Left lung (tissue), 10 donors: ENCODE measurements around the gene SPATA4. TPM values are rescaled to one million over a fixed set of nuclear protein-coding genes. Genes with fewer than 3 reads are reported as not detected.

Source experiments
- ATAC-seq: fragments of 200-7000 bp; cut with Tn5 transposase; one replicate; pipeline ENCODE4 v1.9.1; 2020; ENCODE audit warnings: moderate library complexity
- DNase-seq, 4 donors: peaks; one replicate each; pipeline ENCODE4 v3.0.0-alpha.2; 2013 to 2020
- H3K27ac ChIP-seq, 2 donors: fragments of 200-600 bp; sonication (generic) in 1 of 2; one replicate each; pipeline versions ENCODE4 v1.5.0 to v1.8.0; 2020 to 2021
- H3K27me3 ChIP-seq, 2 donors: fragments of 200-600 bp; sonication (generic) in 1 of 2; one replicate each; pipeline versions ENCODE4 v1.5.0 to v1.8.0; 2020 to 2021
- H3K36me3 ChIP-seq, 2 donors: fragments of 200-600 bp; sonication (generic) in 1 of 2; one replicate each; pipeline versions ENCODE4 v1.5.0 to v1.8.0; 2020 to 2021
- H3K4me1 ChIP-seq, 2 donors: fragments of 200-600 bp; one replicate each; pipeline ENCODE4 v1.8.0; 2021
- H3K4me3 ChIP-seq, 2 donors: fragments of 200-600 bp; sonication (generic) in 1 of 2; one replicate each; pipeline versions ENCODE4 v1.5.0 to v1.8.0; 2020 to 2021; ENCODE audit warnings: mild to moderate bottlenecking in 1 of 2
- H3K9me3 ChIP-seq, 2 donors: fragments of 200-600 bp; sonication (generic) in 1 of 2; one replicate each; pipeline versions ENCODE4 v1.5.0 to v1.8.0; 2020 to 2021
- intact Hi-C, 2 donors: fragments of 100-400 bp; cut with DNase I; formaldehyde crosslinking; loops; one replicate each; pipeline versions ENCODE4 v1.11.2 to v1.14.2; 2022
- polyA plus RNA-seq, 6 donors: library from polyadenylated mRNA; unstranded; fragments of 120-200 nt; gene quantifications; one replicate each; pipeline ENCODE4 v1.2.1, GENCODE V29; 2013; ENCODE audit not compliant: insufficient read length in 6 of 6
- total RNA-seq, 2 donors: library from RNA; stranded (reverse); fragmentation: NEBNext Ultra II Directional; extraction: Animal tissue kit (Norgen Biotek cat#: 25700); gene quantifications; one replicate each; pipeline ENCODE4 v1.2.1, GENCODE V29; 2021
- TF ChIP-seq, protein P1 (sequence below), 2 donors: fragments of 200-600 bp; sonication (generic) in 1 of 2; IDR thresholded peaks; one replicate each; pipeline versions ENCODE4 v1.5.0 to v1.8.0; 2021; ENCODE audit warnings: antibody characterized with exemption in 2 of 2
- donor health status: DM: no; HTN: yes; CAD: no.
- donor health status: DM: no; HTN: no; CAD: no.

SPATA4 gene
- total and polyA plus RNA-seq, 8 donors = 0.20 to 1.9 (median 0.92) TPM

DNA sequence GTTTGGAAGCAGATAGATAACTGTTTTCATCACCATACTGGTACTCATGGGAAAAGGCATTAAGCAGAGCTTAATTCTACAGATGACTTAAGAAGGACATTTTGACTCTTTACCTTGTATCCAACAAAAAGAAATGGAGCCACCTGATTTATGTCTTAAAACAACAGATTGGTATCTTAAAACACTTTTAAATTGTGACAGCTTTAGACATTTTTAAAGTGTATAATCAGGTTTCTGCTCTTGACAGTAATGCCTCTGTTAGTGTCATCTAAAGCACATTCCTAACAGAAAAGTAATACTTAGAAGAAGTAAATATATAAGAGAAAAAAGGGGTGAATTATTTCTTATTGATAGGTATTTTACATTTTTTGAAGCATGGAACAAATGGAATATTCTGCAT is 55.9 kb downstream of the SPATA4 start:
- Histone ChIP-seq H3K9me3 (no peaks in the 10 kb centered on the region), H3K4me3 (no peak overlapping the region), H3K27ac (no peak overlapping the region), H3K36me3 (no peaks in the 10 kb centered on the region), H3K27me3 (no peaks in the 10 kb centered on the region), H3K4me1 (no peaks in the 10 kb centered on the region)
- no peak for ATAC-seq
- intact Hi-C loops = no loop called here
- TF ChIP-seq, protein P1, sequence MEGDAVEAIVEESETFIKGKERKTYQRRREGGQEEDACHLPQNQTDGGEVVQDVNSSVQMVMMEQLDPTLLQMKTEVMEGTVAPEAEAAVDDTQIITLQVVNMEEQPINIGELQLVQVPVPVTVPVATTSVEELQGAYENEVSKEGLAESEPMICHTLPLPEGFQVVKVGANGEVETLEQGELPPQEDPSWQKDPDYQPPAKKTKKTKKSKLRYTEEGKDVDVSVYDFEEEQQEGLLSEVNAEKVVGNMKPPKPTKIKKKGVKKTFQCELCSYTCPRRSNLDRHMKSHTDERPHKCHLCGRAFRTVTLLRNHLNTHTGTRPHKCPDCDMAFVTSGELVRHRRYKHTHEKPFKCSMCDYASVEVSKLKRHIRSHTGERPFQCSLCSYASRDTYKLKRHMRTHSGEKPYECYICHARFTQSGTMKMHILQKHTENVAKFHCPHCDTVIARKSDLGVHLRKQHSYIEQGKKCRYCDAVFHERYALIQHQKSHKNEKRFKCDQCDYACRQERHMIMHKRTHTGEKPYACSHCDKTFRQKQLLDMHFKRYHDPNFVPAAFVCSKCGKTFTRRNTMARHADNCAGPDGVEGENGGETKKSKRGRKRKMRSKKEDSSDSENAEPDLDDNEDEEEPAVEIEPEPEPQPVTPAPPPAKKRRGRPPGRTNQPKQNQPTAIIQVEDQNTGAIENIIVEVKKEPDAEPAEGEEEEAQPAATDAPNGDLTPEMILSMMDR (IDR thresholded peaks at IDR 0.05) = no peak
- DNase-seq = no peak

DNA sequence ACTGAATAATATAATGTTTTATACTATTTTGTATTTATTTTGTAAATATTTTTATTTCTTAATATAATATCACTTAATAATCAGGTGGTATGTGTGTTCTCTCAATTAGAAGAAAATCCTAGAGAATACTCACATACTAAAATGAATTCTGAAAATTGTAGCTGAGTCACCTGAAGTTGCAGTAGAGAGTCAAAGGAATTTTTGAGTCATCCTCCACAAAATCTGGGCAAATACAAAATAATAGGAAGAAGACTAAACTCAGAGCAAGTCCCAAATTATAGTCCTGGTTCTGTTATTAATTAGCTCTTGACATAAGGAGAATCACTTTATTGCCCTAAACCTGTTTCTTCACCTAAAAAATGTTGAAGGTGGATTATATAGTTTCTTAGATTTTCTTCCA is 57.8 kb downstream of the SPATA4 start:
- TF ChIP-seq, protein P1 (IDR thresholded peaks at IDR 0.05) = no peak
- Histone ChIP-seq H3K4me3 (no peak overlapping the region), H3K36me3 (no peaks in the 10 kb centered on the region), H3K27ac (no peak overlapping the region), H3K27me3 (no peaks in the 10 kb centered on the region), H3K4me1 (no peaks in the 10 kb centered on the region), H3K9me3 (no peaks in the 10 kb centered on the region)
- DNase-seq = no peak
- ATAC-seq = no peak
- intact Hi-C loops = no loop called here

DNA sequence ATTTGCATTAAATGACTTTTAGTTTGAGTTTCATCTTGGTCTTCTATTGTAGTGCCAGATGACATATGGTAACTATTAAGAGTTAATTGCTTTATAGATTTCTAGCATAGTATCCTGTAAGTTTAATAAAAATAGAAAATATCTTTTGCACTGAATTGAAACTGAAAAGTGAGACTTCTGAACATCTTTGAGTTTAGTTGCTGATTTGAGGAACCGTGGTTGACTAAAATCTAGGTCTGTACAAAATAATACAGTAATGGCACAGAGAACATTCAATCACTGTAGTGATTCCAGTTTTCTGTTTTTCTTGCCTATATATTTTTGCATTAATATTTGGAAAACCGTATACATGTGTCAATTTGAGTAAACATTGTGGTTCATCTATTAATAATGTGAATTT is 60.7 kb downstream of the SPATA4 start:
- no peaks in the 10 kb centered on the region for H3K4me1 ChIP-seq
- TF ChIP-seq, protein P1 (IDR thresholded peaks at IDR 0.05) = no peak
- H3K36me3 ChIP-seq = no peaks in the 10 kb centered on the region
- H3K4me3 ChIP-seq = no peak overlapping the region
- H3K27ac ChIP-seq = no peak overlapping the region
- no peaks in the 10 kb centered on the region for H3K9me3 ChIP-seq
- DNase-seq = no peak
- no peaks in the 10 kb centered on the region for H3K27me3 ChIP-seq
- intact Hi-C loops = no loop called here
- ATAC-seq = no peak

Other genes starting within 250 kb of the SPATA4 start
- gene WDR17, start 129.7 kb downstream of the SPATA4 start, total RNA-seq = 1 to 10 TPM; 4.2 to 4.3 TPM
- 10 to 100 TPM in 1 of 6 donors, 1 to 10 TPM in 5; 7.4 to 10.7 (median 8.0) TPM for gene WDR17, start 129.7 kb downstream of the SPATA4 start, polyA plus RNA-seq
- gene ASB5, start 73.6 kb upstream of the SPATA4 start, total RNA-seq = not detected
- gene ASB5, start 73.6 kb upstream of the SPATA4 start, polyA plus RNA-seq = under 1 TPM in 5 of 6 donors, not detected in 1; 0.18 to 0.28 (median 0.24) TPM
- gene SPCS3, start 124.4 kb upstream of the SPATA4 start, total RNA-seq = 100 to 1,000 TPM; 137 to 203 TPM
- 10 to 100 TPM; 79.7 to 99.0 (median 86.2) TPM for gene SPCS3, start 124.4 kb upstream of the SPATA4 start, polyA plus RNA-seq